RCC 7860 (cell line): Measurements from ENCODE around the gene MEI1.
"Not testable (repeated sequence)": the region's sequence is repeated elsewhere in the genome, so short reads cannot be mapped to it uniquely, and the experiment has no call there.

Source experiments
- DNase-seq: peaks from one replicate; pipeline ENCODE4 v3.0.0-alpha.2; 2015; ENCODE audit warnings: low spot score
- FAIRE-seq: peaks from 2 replicates; lab custom pipeline; 2012; peaks lifted over from hg19 to GRCh38; lab: Jason Lieb, UNC

The MEI1 gene, protein sequence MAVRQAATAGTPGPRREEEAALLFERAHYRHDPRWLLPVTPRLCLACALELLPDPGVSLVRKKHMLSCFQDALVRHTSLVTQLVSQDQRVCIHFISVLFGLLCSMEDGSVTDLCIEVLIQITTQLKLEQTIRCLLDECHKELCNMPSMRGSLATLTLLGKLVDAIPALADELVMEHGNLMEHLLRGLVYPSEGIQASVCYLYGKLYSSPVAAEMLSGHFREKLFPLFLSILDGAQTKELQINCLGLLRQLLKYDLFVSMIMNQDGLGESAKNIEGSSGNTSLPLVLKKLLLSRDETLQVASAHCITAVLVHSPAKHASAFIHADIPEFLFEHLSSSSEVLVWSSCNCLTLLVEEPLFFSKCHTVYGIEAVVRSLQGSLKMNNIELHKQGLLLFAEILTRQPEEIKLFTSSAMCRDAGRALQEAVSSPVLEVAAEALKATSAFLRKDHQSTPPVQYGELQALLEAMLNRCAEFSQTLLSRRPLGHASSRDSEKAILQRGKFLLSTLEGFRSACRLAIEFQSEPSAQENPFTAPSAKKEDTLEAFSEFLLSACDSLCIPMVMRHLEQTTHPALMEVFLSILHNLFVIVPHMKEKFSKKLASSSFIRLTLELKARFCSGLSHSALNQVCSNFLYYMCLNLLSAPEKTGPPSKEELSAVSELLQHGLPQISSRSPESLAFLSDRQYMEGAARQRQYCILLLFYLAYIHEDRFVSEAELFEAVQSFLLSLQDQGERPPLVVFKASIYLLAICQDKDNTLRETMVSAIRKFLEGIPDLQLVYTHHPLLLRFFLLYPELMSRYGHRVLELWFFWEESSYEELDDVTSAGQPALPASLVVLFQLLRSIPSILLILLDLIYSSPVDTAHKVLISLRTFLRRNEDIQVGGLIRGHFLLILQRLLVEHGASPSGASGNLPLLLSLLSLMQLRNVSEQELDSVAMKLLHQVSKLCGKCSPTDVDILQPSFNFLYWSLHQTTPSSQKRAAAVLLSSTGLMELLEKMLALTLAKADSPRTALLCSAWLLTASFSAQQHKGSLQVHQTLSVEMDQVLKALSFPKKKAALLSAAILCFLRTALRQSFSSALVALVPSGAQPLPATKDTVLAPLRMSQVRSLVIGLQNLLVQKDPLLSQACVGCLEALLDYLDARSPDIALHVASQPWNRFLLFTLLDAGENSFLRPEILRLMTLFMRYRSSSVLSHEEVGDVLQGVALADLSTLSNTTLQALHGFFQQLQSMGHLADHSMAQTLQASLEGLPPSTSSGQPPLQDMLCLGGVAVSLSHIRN

DNA sequence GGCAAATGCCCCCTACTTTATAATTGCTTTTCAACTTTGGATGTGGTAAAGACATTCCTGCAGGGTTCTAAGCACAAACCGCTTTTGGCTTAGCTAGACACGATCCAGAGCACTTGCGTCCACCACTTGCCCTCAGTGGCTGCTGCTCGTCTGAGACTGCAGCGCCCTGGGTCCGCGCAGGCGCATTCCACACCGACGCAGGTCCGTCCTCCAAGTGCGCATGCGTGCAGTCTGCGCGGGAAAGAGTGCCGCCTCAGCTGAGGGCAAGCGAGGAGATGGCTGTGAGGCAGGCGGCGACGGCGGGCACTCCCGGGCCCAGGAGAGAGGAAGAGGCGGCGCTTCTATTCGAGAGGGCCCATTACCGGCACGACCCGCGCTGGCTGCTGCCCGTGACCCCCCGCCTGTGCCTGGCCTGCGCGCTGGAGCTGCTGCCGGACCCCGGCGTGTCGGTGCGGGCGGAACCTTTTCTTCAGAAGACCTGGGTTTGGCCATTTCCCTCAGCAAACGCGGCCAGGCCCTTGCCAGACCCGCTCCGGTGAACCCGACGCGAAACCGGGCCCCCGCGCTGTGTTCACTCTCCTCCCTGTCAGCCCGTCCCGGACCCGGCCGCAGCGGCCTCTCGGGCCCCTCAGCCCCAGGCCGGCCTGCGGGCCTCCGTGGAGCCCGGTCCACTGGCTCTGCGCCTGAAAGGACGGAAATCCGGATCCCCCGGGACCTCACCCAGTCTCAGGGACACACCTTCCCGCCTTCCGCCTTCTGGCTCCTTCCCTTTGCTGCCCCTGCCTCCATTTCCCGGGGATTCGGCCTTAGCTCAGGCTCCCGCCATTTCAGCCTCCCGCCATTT lies at the start of gene MEI1:
TSS of gene MEI1 (plus strand) at position 240 of the 844 bp plus-strand sequence. CDS start at position 276, 36 bp downstream.
- DNase-seq, result no peak

DNA sequence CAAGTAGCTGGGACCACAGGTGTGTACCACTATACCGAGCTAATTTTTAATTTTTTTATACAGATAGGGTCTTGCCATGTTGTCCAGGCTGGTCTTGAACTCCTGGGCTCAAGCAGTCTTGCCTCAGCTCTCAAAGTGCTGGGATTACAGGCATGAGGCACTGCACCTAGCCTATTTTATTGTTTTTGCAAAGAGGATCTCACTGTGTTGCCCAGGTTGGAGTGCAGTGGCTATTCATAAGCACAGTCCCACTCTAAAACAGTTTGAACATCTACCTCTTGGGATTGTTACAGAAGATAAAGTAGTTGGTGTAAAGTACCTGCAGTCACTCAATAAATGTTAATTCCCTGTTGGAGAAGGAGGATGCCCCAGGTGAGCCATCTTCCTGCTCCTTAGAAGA lies 49.1 kb upstream of the MEI1 start:
- no peak for DNase-seq

More for the DNA sequence above, at the start of gene MEI1:
- no peak for FAIRE-seq

DNA sequence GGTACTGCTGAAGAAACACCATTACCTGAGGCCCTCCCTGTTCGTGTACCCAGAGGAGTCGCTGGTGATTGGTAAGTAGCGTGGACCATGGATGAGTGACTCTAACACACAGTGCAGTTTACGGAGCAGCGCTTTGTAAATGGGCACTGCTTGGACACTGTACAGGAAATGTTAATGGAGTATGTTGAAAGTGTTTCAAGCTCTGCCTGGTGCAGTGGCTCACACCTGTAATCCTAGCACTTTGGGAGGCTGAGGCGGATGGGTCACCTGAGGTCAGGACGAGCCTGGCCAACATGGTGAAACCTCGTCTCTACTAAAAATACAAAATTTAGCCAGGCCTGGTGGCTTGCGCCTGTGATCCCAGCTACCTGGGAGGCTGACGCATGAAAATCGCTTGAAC lies 48.5 kb upstream of the MEI1 start:
- DNase-seq (no peak), FAIRE-seq (no peak)

More for the DNA sequence above, 49.1 kb upstream of the MEI1 start:
- FAIRE-seq, result no peak

DNA sequence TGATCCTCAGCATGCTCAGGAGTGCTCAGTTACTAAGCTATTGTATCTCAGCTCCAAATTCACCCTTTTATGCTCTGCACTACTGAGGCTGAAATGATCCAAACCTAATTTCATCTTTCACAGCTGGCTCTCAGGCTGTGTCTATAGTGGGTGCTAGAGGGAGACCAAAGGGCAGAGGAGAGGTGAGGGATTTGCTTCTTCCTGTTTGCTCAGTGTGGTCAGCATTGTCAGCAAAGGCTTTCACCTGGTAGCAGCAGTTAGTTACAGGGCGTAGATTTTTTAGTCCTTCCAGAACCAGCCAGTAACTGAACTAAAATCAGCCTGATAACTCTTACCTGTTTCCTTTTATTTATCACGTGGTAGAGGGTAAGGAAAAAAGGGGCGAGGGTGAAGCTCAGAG lies 45.0 kb upstream of the MEI1 start:
- DNase-seq (no peak), FAIRE-seq (no peak)

DNA sequence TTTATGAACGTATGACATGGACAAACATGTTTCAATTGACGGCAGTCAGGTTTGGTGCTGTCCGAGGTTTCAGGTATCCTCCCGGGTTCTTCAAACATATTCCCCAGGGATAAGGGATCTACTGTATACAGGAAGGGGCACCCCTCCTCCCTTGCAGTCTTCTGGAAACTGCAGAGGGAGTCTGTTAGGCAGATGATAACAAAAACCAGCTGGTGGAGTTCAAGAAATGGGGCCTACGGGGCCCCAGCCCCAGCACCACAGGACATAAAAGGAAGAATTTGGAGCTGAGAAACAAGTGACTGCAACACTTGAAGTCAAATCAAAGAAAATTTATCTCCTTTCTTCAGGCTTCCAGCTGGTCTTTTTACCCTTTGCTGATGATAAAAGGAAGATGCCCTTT lies 42.7 kb upstream of the MEI1 start:
- DNase-seq, result no peak
- FAIRE-seq, result no peak

DNA sequence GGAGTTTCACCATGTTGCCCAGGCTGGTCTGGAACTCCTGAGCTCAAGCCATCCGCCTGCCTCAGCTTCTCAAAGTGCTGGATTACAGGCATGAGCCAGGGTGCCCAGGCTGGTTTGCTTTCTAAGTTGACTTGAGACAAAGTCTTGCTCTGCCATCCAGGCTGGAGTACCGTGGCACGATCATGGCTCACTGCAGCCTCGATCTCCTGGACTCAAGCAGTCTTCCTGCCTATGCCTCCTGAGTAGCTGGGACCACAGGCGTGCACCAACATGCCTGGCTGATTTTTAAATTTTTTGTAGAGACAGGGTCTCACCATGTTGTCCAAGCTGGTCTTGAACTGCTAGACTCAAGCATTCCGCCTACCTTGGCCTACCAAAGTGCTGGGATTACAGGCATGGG lies 41.6 kb upstream of the MEI1 start:
- FAIRE-seq, result no peak
- DNase-seq, result no peak

DNA sequence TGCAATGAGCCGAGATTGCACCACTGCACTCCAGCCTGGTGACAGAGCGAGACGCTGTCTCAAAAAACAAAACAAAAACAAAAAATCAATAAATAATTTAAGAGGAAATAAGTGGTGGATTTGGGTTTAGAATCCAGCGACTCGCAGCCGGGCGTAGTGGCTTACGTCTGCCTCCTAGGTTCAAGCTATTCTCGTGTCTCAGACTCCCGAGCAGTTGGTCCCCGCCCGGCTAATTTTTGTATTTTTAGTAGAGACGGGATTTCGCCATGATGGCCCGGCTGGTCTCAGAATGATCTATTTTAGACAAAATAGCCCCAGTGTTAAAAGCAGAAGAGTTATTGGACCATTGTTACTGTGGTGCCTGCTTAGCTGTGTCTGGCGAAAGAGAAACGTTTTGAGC lies 40.4 kb upstream of the MEI1 start:
- FAIRE-seq (no peak), DNase-seq (no peak)

DNA sequence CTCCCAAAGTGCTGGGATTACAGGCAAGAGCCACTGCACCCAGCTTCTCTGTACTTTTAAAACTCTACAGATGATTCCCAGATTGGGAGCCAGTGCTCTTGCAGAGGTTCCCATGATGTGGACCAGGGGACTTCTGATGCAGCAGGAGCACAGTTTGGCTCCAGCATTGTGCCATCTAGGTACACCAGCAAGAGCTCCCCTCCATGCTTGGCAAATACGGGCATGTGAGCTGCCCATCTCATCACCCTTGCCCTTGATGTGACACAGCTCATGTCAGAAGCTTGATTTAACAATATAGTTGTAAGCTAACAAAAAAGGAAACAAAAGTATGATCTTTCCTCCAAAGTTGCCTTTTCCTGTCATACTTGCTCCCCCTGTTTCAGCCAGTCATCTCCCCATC lies 39.4 kb upstream of the MEI1 start:
- FAIRE-seq, result no peak
- no peak for DNase-seq

DNA sequence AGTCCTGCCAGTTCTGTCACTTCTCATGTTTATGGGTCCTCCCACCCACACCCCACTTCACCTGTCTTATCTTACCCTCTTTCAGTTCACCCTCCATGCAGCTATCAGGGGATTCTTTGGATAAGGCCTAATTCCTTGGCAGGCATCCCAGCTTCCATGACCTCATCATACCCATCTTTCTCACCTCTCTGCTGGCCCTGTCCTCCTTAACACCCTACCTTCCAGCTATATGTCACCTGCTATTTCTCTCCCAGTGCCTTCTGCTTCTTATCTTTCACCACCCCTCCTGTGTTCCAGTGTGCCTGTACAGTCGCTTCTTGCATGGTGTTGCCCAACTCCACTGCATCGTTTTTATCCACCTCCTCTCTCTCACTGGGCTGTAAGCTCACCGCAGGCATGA lies 38.9 kb upstream of the MEI1 start:
- DNase-seq (no peak), FAIRE-seq (no peak)

DNA sequence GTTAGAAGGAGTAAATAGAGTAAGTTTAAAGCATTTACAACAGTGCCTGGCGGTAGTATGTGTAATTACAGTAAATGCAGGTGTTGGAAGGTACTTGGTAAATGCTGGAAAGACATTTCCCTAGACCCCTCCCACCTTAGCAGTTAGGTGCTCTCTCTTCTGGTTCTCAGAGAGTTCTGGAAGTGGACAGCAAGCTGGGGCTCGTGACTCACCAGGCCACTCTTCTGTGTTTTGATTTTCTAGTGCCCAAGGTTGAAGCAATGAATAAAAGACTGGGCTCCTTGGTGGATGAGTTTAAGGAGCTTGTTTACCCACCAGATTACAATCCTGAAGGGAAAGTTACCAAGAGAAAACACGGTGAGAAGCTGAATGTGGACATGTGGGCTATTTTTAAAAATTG lies 38.2 kb upstream of the MEI1 start:
- DNase-seq, result no peak
- FAIRE-seq, result no peak

DNA sequence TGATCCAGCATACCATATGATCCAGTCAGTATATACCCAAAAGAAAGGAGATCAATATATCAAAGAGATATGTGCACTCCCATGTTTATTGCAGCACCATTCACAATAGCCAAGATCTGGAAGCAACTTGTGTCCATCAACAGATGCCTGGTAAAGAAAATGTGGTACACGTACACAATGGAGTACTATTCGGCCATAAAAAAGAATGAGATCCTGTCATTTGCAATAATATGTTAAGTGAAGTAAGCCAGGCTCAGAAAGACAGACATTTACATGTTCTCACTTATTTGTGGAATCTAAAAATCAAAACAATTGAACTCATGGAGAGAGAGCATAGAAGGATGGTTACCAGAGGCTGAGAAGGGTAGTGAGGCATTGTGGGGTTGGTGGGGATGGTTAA lies 37.6 kb upstream of the MEI1 start:
- no peak for DNase-seq
- no peak for FAIRE-seq

DNA sequence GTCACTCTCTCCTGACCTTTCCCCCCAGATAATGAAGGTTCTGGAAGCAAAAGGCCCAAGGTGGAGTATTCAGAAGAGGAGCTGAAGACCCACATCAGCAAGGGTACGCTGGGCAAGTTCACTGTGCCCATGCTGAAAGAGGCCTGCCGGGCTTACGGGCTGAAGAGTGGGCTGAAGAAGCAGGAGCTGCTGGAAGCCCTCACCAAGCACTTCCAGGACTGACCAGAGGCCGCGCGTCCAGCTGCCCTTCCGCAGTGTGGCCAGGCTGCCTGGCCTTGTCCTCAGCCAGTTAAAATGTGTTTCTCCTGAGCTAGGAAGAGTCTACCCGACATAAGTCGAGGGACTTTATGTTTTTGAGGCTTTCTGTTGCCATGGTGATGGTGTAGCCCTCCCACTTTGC lies 35.7 kb upstream of the MEI1 start:
- not testable (repeated sequence) for FAIRE-seq, DNase-seq

DNA sequence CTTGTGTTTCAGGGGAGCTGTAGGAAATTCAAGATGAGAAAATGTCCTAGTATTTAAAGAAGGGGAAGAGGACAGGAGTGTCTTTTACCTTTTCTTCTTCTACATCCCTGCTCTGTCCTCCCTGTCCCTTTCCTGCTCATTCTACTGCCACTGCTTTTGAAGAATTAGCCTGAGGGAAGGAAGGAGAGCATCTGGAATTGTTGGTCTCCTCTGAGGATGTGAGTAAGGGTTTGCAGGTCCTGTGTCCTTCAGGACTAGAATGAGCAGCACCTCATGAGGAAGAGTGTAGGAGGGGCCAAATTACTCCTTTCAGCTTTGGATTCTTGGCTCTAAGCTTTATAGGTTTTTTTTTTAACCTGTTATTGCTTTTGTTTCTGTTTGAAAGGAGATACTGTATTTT lies 34.8 kb upstream of the MEI1 start:
- no peak for FAIRE-seq
- DNase-seq, result no peak

DNA sequence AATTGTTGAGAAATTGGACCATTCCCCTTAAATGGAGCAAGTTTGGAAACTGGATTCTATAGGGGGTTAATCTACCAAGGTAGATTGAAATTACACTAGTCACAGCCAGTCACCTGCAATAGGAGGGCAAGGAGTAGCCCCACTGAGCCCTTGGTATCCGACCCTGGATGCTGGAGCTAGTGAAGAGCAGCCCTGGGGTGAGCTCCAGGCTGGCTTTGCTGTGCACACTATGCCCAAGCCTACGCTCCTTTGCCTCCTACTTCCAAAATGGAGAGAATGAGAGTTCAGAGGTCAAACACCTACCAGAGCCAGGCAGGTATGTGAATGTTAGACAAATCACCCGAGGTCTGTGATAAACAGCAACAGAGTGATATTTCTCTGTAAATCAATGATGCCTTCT lies 34.4 kb upstream of the MEI1 start:
- no peak for DNase-seq
- no peak for FAIRE-seq

DNA sequence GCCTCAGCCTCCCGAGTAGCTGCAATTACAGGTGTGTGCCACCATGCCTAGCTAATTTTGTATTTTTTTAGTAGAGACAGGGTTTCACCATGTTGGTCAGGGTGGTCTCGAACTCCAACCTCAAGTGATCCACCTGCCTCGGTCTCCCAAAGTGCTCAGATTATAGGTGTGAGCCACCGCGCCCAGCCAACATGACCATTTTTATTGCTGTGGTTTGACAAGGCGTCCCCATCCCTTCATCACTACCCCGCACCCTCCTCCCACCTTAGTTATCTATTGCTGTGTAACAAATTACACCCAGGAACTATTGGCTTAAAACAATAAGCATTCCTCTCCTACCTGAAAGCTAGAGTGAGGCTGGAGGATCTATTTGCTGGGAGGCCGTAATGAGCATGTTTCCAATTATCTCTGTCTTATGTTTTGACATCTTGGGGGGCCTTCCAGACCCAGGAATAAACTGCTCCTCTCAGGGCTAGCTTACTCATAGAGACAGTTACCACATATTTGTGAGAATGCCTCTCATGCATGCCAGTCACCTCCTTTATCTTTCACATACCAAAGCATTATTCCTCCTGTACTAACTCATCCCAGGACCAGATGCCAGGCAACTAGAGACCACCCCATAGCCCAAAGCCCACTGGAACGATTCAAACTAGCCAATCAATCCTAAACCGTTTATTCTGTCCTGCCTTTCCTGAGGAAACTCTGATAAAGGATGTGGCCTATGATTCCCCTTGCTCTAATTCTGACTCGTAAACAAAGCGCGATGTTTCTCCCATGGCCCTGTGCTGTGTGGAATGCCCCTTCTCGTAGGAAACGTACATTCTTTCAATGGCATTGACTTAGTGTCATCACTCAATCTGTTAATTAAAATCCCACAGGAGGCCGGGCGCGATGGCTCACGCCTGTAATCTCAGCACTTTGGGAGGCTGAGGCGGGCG lies 30.1 kb upstream of the MEI1 start:
- DNase-seq (peak; percentile 80), FAIRE-seq (no peak)

DNA sequence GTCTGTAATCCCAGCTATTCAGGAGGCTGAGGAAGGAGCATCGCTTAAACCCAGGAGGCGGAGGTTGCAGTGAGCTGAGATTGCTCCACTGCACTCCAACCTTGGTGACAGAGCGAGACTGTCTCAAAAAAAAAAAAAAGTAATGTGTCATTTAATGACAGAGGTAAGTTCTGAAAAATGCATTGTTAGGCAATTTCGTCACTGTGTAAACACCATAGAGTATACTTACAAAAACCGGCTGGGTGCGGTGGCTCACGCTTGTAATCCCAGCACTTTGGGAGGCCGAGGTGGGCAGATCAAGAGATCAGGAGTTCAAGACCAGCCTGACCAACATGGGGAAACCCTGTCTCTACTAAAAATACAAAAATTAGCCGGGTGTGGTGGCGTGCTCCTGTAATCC lies 27.2 kb upstream of the MEI1 start:
- peak; percentile 62 for DNase-seq
- not testable (repeated sequence) for FAIRE-seq

DNA sequence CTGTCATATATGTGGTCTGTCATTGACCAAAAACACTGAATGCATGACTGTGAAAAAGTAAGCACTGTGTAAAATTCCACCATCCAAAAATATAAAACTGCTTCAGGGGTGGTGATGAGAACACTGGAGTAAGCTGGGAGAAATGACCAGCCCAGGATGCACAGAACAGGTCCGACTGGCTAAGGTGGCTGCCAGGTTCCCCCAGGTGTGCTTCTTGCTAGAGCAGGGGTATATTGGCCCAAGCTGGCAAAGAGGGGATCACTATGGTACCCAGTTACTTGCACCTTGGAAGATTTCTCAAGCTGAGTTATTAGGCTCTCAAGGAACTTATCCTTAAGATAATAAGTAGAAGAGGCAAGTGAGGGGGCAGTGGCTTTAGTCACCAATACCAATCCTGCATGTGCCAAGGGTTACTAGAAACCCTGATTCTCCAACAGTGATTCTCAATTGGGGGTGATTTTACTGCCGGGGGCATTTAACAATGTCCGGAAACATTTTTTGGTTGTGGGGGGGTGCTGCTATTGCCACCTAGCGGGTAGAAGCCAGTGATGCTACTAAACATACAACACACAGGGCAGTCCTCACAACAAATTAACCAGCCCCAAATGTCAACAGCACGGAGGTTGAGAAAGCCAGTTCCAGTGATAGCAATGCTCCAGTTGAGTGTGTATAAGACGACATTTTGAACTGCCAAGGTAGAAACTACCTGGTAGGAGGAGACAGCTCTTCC lies 26.4 kb upstream of the MEI1 start:
- FAIRE-seq, result no peak

DNA sequence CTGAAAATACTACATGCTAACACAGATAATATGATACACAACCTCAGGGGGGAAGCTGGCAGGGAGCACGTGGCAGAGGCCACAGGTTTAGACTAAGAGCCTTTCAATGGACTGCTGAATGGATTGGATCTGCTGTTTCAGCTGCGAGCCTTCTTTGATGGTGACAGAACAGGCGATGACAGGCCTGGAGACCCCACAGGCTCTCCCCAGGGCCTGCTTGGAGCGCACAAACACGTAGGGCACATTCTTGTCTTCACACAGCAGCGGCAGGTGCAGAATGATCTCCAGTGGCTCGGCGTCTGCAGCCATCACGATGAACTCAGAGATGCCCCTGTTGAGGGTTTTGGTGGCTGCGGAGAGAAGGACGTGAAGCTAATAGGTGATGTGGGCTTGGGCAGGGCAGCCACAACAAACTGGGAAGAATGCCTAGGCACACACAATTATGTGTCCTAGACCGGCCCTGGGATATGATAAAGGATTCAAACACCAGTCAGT lies 24.4 kb upstream of the MEI1 start:
- FAIRE-seq, result no peak
- no peak for DNase-seq

More for the DNA sequence above, 26.4 kb upstream of the MEI1 start:
- DNase-seq, result no peak
